Right hindlimb (tissue), 1 donor: ENCODE measurements around the gene BTD.
"Not testable (repeated sequence)": the region's sequence is repeated elsewhere in the genome, so short reads cannot be mapped to it uniquely, and the experiment has no call there.

Experiments
- DNase-seq: peaks from one replicate; pipeline ENCODE4 v3.0.0-alpha.2; 2018

Gene BTD

GRCh38 chr3:15604584-15604983 is 3.0 kb downstream of the BTD start:
- DNase-seq: not testable (repeated sequence)

GRCh38 chr3:15606434-15606891 is 4.9 kb downstream of the BTD start:
- no peak for DNase-seq

- no peak for DNase-seq
Measured at GRCh38 chr3:15610082-15610759, 8.7 kb downstream of the BTD start.

- DNase-seq: no peak
Measured at GRCh38 chr3:15611018-15611417, 9.5 kb downstream of the BTD start.

GRCh38 chr3:15612001-15612400 is 10.5 kb downstream of the BTD start:
- DNase-seq: no peak

- DNase-seq: no peak
Measured at GRCh38 chr3:15614958-15615357, 13.4 kb downstream of the BTD start.

GRCh38 chr3:15616053-15616452 is 14.5 kb downstream of the BTD start:
- no peak for DNase-seq

GRCh38 chr3:15619659-15620464 is 18.3 kb downstream of the BTD start:
- not testable (repeated sequence) for DNase-seq

GRCh38 chr3:15623535-15624440 is 22.2 kb downstream of the BTD start:
- no peak for DNase-seq

- DNase-seq: no peak
Measured at GRCh38 chr3:15628967-15629366, 27.4 kb downstream of the BTD start.

GRCh38 chr3:15629860-15630597 is 28.5 kb downstream of the BTD start:
- DNase-seq: peak; percentile 77

- DNase-seq: no peak
Measured at GRCh38 chr3:15630646-15631350, 29.3 kb downstream of the BTD start.

GRCh38 chr3:15631426-15632211 is 30.1 kb downstream of the BTD start:
- no peak for DNase-seq

GRCh38 chr3:15632212-15632580 is 30.7 kb downstream of the BTD start:
- no peak for DNase-seq

GRCh38 chr3:15633159-15633558 is 31.6 kb downstream of the BTD start:
- no peak for DNase-seq

GRCh38 chr3:15633766-15634598 is 32.4 kb downstream of the BTD start:
- no peak for DNase-seq

GRCh38 chr3:15634671-15635070 is 33.1 kb downstream of the BTD start:
- DNase-seq: no peak

- DNase-seq: peak; percentile 81
Measured at GRCh38 chr3:15635121-15635661, 33.6 kb downstream of the BTD start.

- no peak for DNase-seq
Measured at GRCh38 chr3:15636028-15636709, 34.6 kb downstream of the BTD start.
